IMR-90 (cell line): ENCODE data around the gene NF1. TPM values are rescaled to one million over a fixed set of nuclear protein-coding genes. Genes with fewer than 3 reads are reported as not detected.

Experiments
- ATAC-seq: fragments of 200-7000 bp; cut with Tn5 transposase; 2 replicates; pipeline ENCODE4 v1.9.1; 2020; ENCODE audit warnings: low read depth, mild to moderate bottlenecking, moderate library complexity
- BruUV-seq: library from RNA; stranded (reverse); fragments of 400-500 nt; replicated peaks from 2 replicates; lab custom pipeline; 2021; lab: Mats Ljungman, UMichigan
- CTCF ChIA-PET: fragments of 300-600 bp; formaldehyde crosslinking; extraction: SDS; loops from one replicate; lab custom pipeline; 2021; ENCODE audit warnings: antibody characterized with exemption; lab: Yijun Ruan, JAX
- POLR2A ChIA-PET: fragments of 300-600 bp; sonication (Branson Sonifier 250); formaldehyde crosslinking; loops from one replicate; lab custom pipeline; 2022; ENCODE audit warnings: antibody characterized with exemption; ENCODE audit not compliant: unreplicated experiment; lab: Charles Lee
- DNase-seq: peaks from one replicate; pipeline ENCODE4 v3.0.0; 2013
- H2AFZ ChIP-seq: replicated peaks from 2 replicates; pipeline ENCODE3; 2013; ENCODE audit warnings: low read length, mild to moderate bottlenecking; ENCODE audit not compliant: poor library complexity
- H2AK5ac ChIP-seq: 2 replicates; pipeline ENCODE4 v1.6.1; 2013; ENCODE audit warnings: low read depth, low read length, inconsistent platforms
- H2AK9ac ChIP-seq: replicated peaks from 2 replicates; pipeline ENCODE3; 2013; ENCODE audit warnings: mild to moderate bottlenecking, low read depth, low read length, moderate library complexity; ENCODE audit not compliant: poor library complexity
- H2BK120ac ChIP-seq: 2 replicates; pipeline ENCODE4 v1.6.1; 2013; ENCODE audit warnings: low read depth, low read length, inconsistent platforms
- H2BK15ac ChIP-seq: 3 replicates; pipeline ENCODE4 v1.6.1; 2013; ENCODE audit warnings: low read depth, low read length, inconsistent platforms
- H2BK20ac ChIP-seq: 2 replicates; pipeline ENCODE4 v1.6.1; 2013; ENCODE audit warnings: low read depth, mild to moderate bottlenecking, inconsistent platforms, low read length, moderate library complexity
- H2BK5ac ChIP-seq: 2 replicates; pipeline ENCODE4 v1.6.1; 2013; ENCODE audit warnings: mild to moderate bottlenecking, low read depth, low read length, inconsistent platforms; ENCODE audit not compliant: poor library complexity, severe bottlenecking
- H3K14ac ChIP-seq: replicated peaks from 2 replicates; pipeline ENCODE4 v1.6.1; 2013; ENCODE audit warnings: low read depth, low read length, inconsistent platforms
- H3K18ac ChIP-seq: 2 replicates; pipeline ENCODE4 v1.6.1; 2013; ENCODE audit warnings: low read depth, low read length, control low read depth
- H3K23ac ChIP-seq: 2 replicates; pipeline ENCODE4 v1.6.1; 2013; ENCODE audit warnings: low read depth, low read length, inconsistent platforms
- H3K27ac ChIP-seq: 2 replicates; pipeline ENCODE4 v1.5.1; 2013; ENCODE audit warnings: mild to moderate bottlenecking, control low read depth, low read length; ENCODE audit not compliant: insufficient read depth
- H3K27me3 ChIP-seq: 2 replicates; pipeline ENCODE4 v1.6.1; 2013; ENCODE audit warnings: low read length; ENCODE audit not compliant: control insufficient read depth, insufficient read depth
- H3K36me3 ChIP-seq: 2 replicates; pipeline ENCODE4 v1.6.1; 2013; ENCODE audit warnings: low read length, mixed read lengths; ENCODE audit not compliant: control insufficient read depth, insufficient read depth
- H3K4ac ChIP-seq: 2 replicates; pipeline ENCODE4 v1.6.1; 2013; ENCODE audit warnings: low read depth, low read length, inconsistent platforms
- H3K4me1 ChIP-seq: 2 replicates; pipeline ENCODE4 v1.6.1; 2013; ENCODE audit warnings: low read length, mixed read lengths; ENCODE audit not compliant: control insufficient read depth, insufficient read depth
- H3K4me2 ChIP-seq: 2 replicates; pipeline ENCODE4 v1.6.1; 2013; ENCODE audit warnings: low read depth, mild to moderate bottlenecking, control low read depth, low read length, moderate library complexity
- H3K4me3 ChIP-seq: 2 replicates; pipeline ENCODE4 v1.5.1; 2013; ENCODE audit warnings: low read depth, mild to moderate bottlenecking, control low read depth, low read length, moderate library complexity; ENCODE audit not compliant: insufficient read depth
- H3K56ac ChIP-seq: 2 replicates; pipeline ENCODE4 v1.6.1; 2013; ENCODE audit warnings: low read length, inconsistent platforms; ENCODE audit not compliant: insufficient read depth; ENCODE audit errors: extremely low read depth
- H3K79me1 ChIP-seq, 2 experiments: 2 replicates each; pipeline ENCODE4 v1.6.1; 2013; ENCODE audit warnings: low read length in 2 of 2, inconsistent platforms in 1 of 2, low read depth in 1 of 2
- H3K9ac ChIP-seq: 2 replicates; pipeline ENCODE4 v1.6.1; 2013; ENCODE audit warnings: low read depth, low read length, control low read depth
- H3K9me1 ChIP-seq: 2 replicates; pipeline ENCODE4 v1.6.1; 2013; ENCODE audit warnings: low read length, inconsistent platforms; ENCODE audit not compliant: insufficient read depth
- H3K9me3 ChIP-seq: 2 replicates; pipeline ENCODE4 v1.6.1; 2013; ENCODE audit warnings: low read length; ENCODE audit not compliant: control insufficient read depth, insufficient read depth
- H4K20me1 ChIP-seq: 2 replicates; pipeline ENCODE4 v1.6.1; 2013; ENCODE audit warnings: low read length, inconsistent platforms; ENCODE audit not compliant: insufficient read depth
- H4K5ac ChIP-seq: 2 replicates; pipeline ENCODE4 v1.6.1; 2013; ENCODE audit warnings: mild to moderate bottlenecking, low read depth, low read length, control low read depth
- H4K8ac ChIP-seq, 2 experiments: 2 replicates each; pipeline ENCODE4 v1.6.1; 2013; ENCODE audit warnings: low read depth in 2 of 2, low read length in 2 of 2, control low read depth in 1 of 2, inconsistent platforms in 1 of 2
- H4K91ac ChIP-seq: 2 replicates; pipeline ENCODE4 v1.6.1; 2013; ENCODE audit warnings: low read depth, low read length, inconsistent platforms; ENCODE audit not compliant: insufficient read depth
- BHLHE40 ChIP-seq: fragments of 150-350 bp; IDR thresholded peaks from 2 replicates; pipeline ENCODE4 v1.6.1; 2016; ENCODE audit warnings: mild to moderate bottlenecking, low read depth, low read length
- CTCF ChIP-seq: conservative IDR thresholded peaks from 2 replicates; pipeline ENCODE4 v1.5.1; 2012; ENCODE audit warnings: mild to moderate bottlenecking, low read depth, low read length, improper control_type of control experiment
- ELK1 ChIP-seq: fragments of 150-350 bp; IDR thresholded peaks from 2 replicates; pipeline ENCODE4 v1.6.1; 2016; ENCODE audit warnings: low read depth, mild to moderate bottlenecking, low read length, moderate library complexity, borderline replicate concordance
- FOS ChIP-seq: fragments of 150-350 bp; IDR thresholded peaks from 2 replicates; pipeline ENCODE4 v1.6.1; 2016; ENCODE audit warnings: low read depth, low read length
- MAZ ChIP-seq: IDR thresholded peaks from 2 replicates; pipeline ENCODE4 v1.6.1; 2012; ENCODE audit warnings: low read depth, mild to moderate bottlenecking, low read length, improper control_type of control experiment, moderate library complexity, borderline replicate concordance
- RCOR1 ChIP-seq: IDR thresholded peaks from 2 replicates; pipeline ENCODE4 v1.6.1; 2012; ENCODE audit warnings: mild to moderate bottlenecking, low read length, improper control_type of control experiment; ENCODE audit not compliant: insufficient replicate concordance
- SMC3 ChIP-seq: fragments of 150-350 bp; IDR thresholded peaks from 2 replicates; pipeline ENCODE4 v1.6.1; 2016; ENCODE audit warnings: low read depth, mild to moderate bottlenecking, antibody characterized with exemption, low read length, moderate library complexity
- WGBS, 2 experiments: methylation state at CpG; one replicate each; pipeline versions ENCODE4 v1.1.5 to v1.1.7; 2013; ENCODE audit warnings: missing lambda C conversion rate in 2 of 2; ENCODE audit not compliant: insufficient read length in 1 of 2; ENCODE audit errors: extremely low coverage in 2 of 2; 5-methylcytosine and 5-hydroxymethylcytosine counted together
- dilution Hi-C: fragments of 300-500 bp; cut with HindIII; formaldehyde crosslinking; loops from one replicate; pipeline ENCODE4 v1.14.3; 2018; ENCODE audit warnings: low sequenced_read_pairs; ENCODE audit not compliant: unreplicated experiment
- in situ Hi-C: fragments of 300-500 bp; cut with MboI; formaldehyde crosslinking; loops from 3 replicates; pipeline ENCODE4 v1.14.3; 2019; ENCODE audit warnings: low sequenced_read_pairs, inconsistent platforms, mixed read lengths
- intact Hi-C: fragments of 100-400 bp; cut with micrococcal nuclease; formaldehyde crosslinking; loops from 2 replicates; pipeline ENCODE4 v1.10.0; 2022
- polyA plus RNA-seq, 3 experiments: library from polyadenylated mRNA; depleted of rRNA; stranded (reverse); fragments of >200 nt; gene quantifications; 2 replicates each; pipeline ENCODE4 v1.2.3, GENCODE V29; 2012; ENCODE audit warnings: low replicate concordance in 1 of 3
- total RNA-seq: library from RNA; depleted of rRNA; stranded (reverse); fragments of >200 nt; gene quantifications from 2 replicates; pipeline ENCODE4 v1.2.3, GENCODE V29; 2012

The NF1 gene
- total and polyA plus RNA-seq, 2 of the 4 experiments (the other 2 are of a cell fraction) = 17.9 to 48.6 TPM

GRCh38 chr17:31128241-31128640 is 33.5 kb downstream of the NF1 start:
- Histone ChIP-seq H2AFZ (no peak overlapping the region), H2BK15ac (no peak overlapping the region), H4K91ac (no peak overlapping the region), H3K27me3 (no peaks in the 10 kb centered on the region), H3K56ac (no peak overlapping the region), H3K4ac (no peak overlapping the region), H3K18ac (no peak overlapping the region), H4K5ac (no peak overlapping the region), H4K20me1 (peaks cover 66% of the 10 kb centered on the region), H3K36me3 (no peaks in the 10 kb centered on the region), H2BK120ac (no peak overlapping the region), H2BK5ac (no peak overlapping the region), H3K14ac (no peak overlapping the region), H3K9me1 (peaks cover 19% of the 10 kb centered on the region), H3K23ac (no peak overlapping the region), H3K4me1 (peaks cover 4% of the 10 kb centered on the region; the same call in 1 of the 2 replicates), H2BK20ac (no peak overlapping the region), H3K4me2 (no peak overlapping the region), H3K27ac (no peak overlapping the region), H2AK5ac (no peak overlapping the region), H3K4me3 (no peak overlapping the region), H4K8ac (no peak overlapping the region), H2AK9ac (no peak overlapping the region), H3K79me1 (peaks cover 15 to 76% of the 10 kb centered on the region in 2 experiments), H3K9me3 (no peaks in the 10 kb centered on the region), H3K9ac (no peak overlapping the region)
- dilution Hi-C loops = no loop called here
- no peak for ATAC-seq
- BruUV-seq = no TSS peak
- DNase-seq = no peak
- POLR2A ChIA-PET = no interaction called here
- TF ChIP-seq SMC3 (no peak), BHLHE40 (no peak), FOS (no peak), ELK1 (no peak), RCOR1 (no peak), MAZ (no peak), CTCF (no peak)
- CTCF ChIA-PET = no interaction called here
- intact Hi-C loops = no loop called here
- in situ Hi-C loops = no loop called here
- WGBS, 2 experiments = no CpG with 5 or more reads among the region's 3 CpGs
